ENCODE data around the gene GPR155.

GPR155 gene

GRCh38 chr2:174510583-174511189, 23.9 kb upstream of the GPR155 start:
- DNase-seq (ENCODE audit: insufficient read length, low spot score) (no peak), FAIRE-seq (no peak)

GRCh38 chr2:174503161-174503809, 16.5 kb upstream of the GPR155 start:
- no peak for TF ChIP-seq CTCF (IDR thresholded peaks at IDR 0.05; ENCODE audit: insufficient read depth, missing control alignments)
- no peak for FAIRE-seq

More at GRCh38 chr2:174510583-174511189, 23.9 kb upstream of the GPR155 start:
- TF ChIP-seq CTCF (IDR thresholded peaks at IDR 0.05; ENCODE audit: insufficient read depth, missing control alignments), result no peak

GRCh38 chr2:174499371-174499770, 12.5 kb upstream of the GPR155 start:
- FAIRE-seq (no peak), DNase-seq (ENCODE audit: insufficient read length, low spot score) (no peak)
- TF ChIP-seq CTCF (IDR thresholded peaks at IDR 0.05; ENCODE audit: insufficient read depth, missing control alignments), result no peak

More at GRCh38 chr2:174503161-174503809, 16.5 kb upstream of the GPR155 start:
- no peak for DNase-seq (ENCODE audit: insufficient read length, low spot score)

- no peak for TF ChIP-seq CTCF (IDR thresholded peaks at IDR 0.05; ENCODE audit: insufficient read depth, missing control alignments)
- FAIRE-seq, result no peak
- DNase-seq (ENCODE audit: insufficient read length, low spot score), result no peak
Measured at GRCh38 chr2:174495365-174496012, 8.7 kb upstream of the GPR155 start.

GRCh38 chr2:174493549-174494331, 6.9 kb upstream of the GPR155 start:
- FAIRE-seq, result no peak
- TF ChIP-seq CTCF (IDR thresholded peaks at IDR 0.05; ENCODE audit: insufficient read depth, missing control alignments), result no peak
- DNase-seq (ENCODE audit: insufficient read length, low spot score), result no peak

- DNase-seq (ENCODE audit: insufficient read length, low spot score) (no peak), FAIRE-seq (no peak)
- no peak for TF ChIP-seq CTCF (IDR thresholded peaks at IDR 0.05; ENCODE audit: insufficient read depth, missing control alignments)
Measured at GRCh38 chr2:174492963-174493431, 6.2 kb upstream of the GPR155 start.
